ENCODE results near the gene PLXNA4. TPM values are rescaled to one million over a fixed set of nuclear protein-coding genes. Genes with fewer than 3 reads are reported as not detected.

The PLXNA4 gene
- total RNA-seq, 1 donor from 2014 or later: 0.38 TPM

GRCh38 chr7:132404261-132404660, 172.0 kb downstream of the PLXNA4 start:
- H3K9me3 Mint-ChIP-seq (ENCODE audit: low read depth): peaks cover 4% of the 10 kb centered on the region
- TF ChIP-seq CTCF (IDR thresholded peaks at IDR 0.05; ENCODE audit: unreplicated experiment): no peak
- DNase-seq (ENCODE audit: low spot score, unreplicated experiment): no peak
- no peaks in the 10 kb centered on the region for H3K36me3 Mint-ChIP-seq (ENCODE audit: insufficient read depth)
- H3K27ac Mint-ChIP-seq: no peak overlapping the region
- H3K27me3 Mint-ChIP-seq: peaks cover 4% of the 10 kb centered on the region
- no peaks in the 10 kb centered on the region for H3K4me1 Mint-ChIP-seq (ENCODE audit: low read depth)
- no peak overlapping the region for H3K4me3 Mint-ChIP-seq (ENCODE audit: low read depth)

- Mint-ChIP-seq H3K4me1 (ENCODE audit: low read depth) (no peaks in the 10 kb centered on the region), H3K27me3 (peaks cover 4% of the 10 kb centered on the region), H3K36me3 (ENCODE audit: insufficient read depth) (no peaks in the 10 kb centered on the region), H3K27ac (no peak overlapping the region), H3K4me3 (ENCODE audit: low read depth) (no peak overlapping the region), H3K9me3 (ENCODE audit: low read depth) (peaks cover 4% of the 10 kb centered on the region)
- TF ChIP-seq CTCF (IDR thresholded peaks at IDR 0.05; ENCODE audit: unreplicated experiment): no peak
- no peak for DNase-seq (ENCODE audit: low spot score, unreplicated experiment)
Measured at GRCh38 chr7:132403465-132404110, 172.7 kb downstream of the PLXNA4 start.

- Mint-ChIP-seq H3K9me3 (ENCODE audit: low read depth) (peaks cover 4% of the 10 kb centered on the region), H3K36me3 (ENCODE audit: insufficient read depth) (no peaks in the 10 kb centered on the region), H3K27me3 (peaks cover 4% of the 10 kb centered on the region), H3K4me3 (ENCODE audit: low read depth) (no peak overlapping the region), H3K27ac (no peak overlapping the region), H3K4me1 (ENCODE audit: low read depth) (no peaks in the 10 kb centered on the region)
- no peak for DNase-seq (ENCODE audit: low spot score, unreplicated experiment)
- TF ChIP-seq CTCF (IDR thresholded peaks at IDR 0.05; ENCODE audit: unreplicated experiment): no peak
Measured at GRCh38 chr7:132402751-132403245, 173.5 kb downstream of the PLXNA4 start.

- no peaks in the 10 kb centered on the region for H3K36me3 Mint-ChIP-seq (ENCODE audit: insufficient read depth)
- TF ChIP-seq CTCF (IDR thresholded peaks at IDR 0.05; ENCODE audit: unreplicated experiment): no peak
- H3K27me3 Mint-ChIP-seq: peaks cover 4% of the 10 kb centered on the region
- H3K4me1 Mint-ChIP-seq (ENCODE audit: low read depth): no peaks in the 10 kb centered on the region
- no peak overlapping the region for H3K4me3 Mint-ChIP-seq (ENCODE audit: low read depth)
- H3K9me3 Mint-ChIP-seq (ENCODE audit: low read depth): peaks cover 4% of the 10 kb centered on the region
- H3K27ac Mint-ChIP-seq: no peak overlapping the region
- DNase-seq (ENCODE audit: low spot score, unreplicated experiment): no peak
Measured at GRCh38 chr7:132402096-132402495, 174.2 kb downstream of the PLXNA4 start.

- no peaks in the 10 kb centered on the region for H3K36me3 Mint-ChIP-seq (ENCODE audit: insufficient read depth)
- H3K4me3 Mint-ChIP-seq (ENCODE audit: low read depth): no peak overlapping the region
- no peak for DNase-seq (ENCODE audit: low spot score, unreplicated experiment)
- H3K27ac Mint-ChIP-seq: no peak overlapping the region
- peaks cover 6% of the 10 kb centered on the region for H3K27me3 Mint-ChIP-seq
- H3K9me3 Mint-ChIP-seq (ENCODE audit: low read depth): peaks cover 4% of the 10 kb centered on the region
- no peak for TF ChIP-seq CTCF (IDR thresholded peaks at IDR 0.05; ENCODE audit: unreplicated experiment)
- H3K4me1 Mint-ChIP-seq (ENCODE audit: low read depth): no peaks in the 10 kb centered on the region
Measured at GRCh38 chr7:132400561-132401142, 175.6 kb downstream of the PLXNA4 start.

Data from progenitor cell of endocrine pancreas (in vitro differentiated cells).